GM08714 (cell line): ENCODE results near the gene LRIF1.
A peak's percentile ranks its signal among the peaks of the same experiment; 100 is the strongest.
"Not testable (repeated sequence)": the region's sequence is repeated elsewhere in the genome, so short reads cannot be mapped to it uniquely, and the experiment has no call there.

Experiments
- H3K4me3 ChIP-seq: fragments of 200-500 bp; sonication (Bioruptor generic); 2 replicates; pipeline ENCODE4 v1.5.1; 2014; ENCODE audit warnings: mild to moderate bottlenecking, low read length, inconsistent platforms
- ZNF274 ChIP-seq: IDR thresholded peaks from 2 replicates; pipeline ENCODE4 v1.6.1; 2012; ENCODE audit warnings: mild to moderate bottlenecking, low read depth, low read length

The LRIF1 gene, protein sequence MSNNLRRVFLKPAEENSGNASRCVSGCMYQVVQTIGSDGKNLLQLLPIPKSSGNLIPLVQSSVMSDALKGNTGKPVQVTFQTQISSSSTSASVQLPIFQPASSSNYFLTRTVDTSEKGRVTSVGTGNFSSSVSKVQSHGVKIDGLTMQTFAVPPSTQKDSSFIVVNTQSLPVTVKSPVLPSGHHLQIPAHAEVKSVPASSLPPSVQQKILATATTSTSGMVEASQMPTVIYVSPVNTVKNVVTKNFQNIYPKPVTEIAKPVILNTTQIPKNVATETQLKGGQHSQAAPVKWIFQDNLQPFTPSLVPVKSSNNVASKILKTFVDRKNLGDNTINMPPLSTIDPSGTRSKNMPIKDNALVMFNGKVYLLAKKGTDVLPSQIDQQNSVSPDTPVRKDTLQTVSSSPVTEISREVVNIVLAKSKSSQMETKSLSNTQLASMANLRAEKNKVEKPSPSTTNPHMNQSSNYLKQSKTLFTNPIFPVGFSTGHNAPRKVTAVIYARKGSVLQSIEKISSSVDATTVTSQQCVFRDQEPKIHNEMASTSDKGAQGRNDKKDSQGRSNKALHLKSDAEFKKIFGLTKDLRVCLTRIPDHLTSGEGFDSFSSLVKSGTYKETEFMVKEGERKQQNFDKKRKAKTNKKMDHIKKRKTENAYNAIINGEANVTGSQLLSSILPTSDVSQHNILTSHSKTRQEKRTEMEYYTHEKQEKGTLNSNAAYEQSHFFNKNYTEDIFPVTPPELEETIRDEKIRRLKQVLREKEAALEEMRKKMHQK

GRCh38 chr1:110963691-110964454 is at the start of gene LRIF1:
LRIF1 (minus strand) TSS chr1:110963922; CDS start chr1:110963688, 234 bp downstream.
- TF ChIP-seq ZNF274 = no peak
- H3K4me3 ChIP-seq = peak within 1 kb of the TSS; percentile 90

GRCh38 chr1:111008031-111008430 is 44.3 kb upstream of the LRIF1 start:
- H3K4me3 ChIP-seq = no peak overlapping the region

GRCh38 chr1:111006556-111006955 is 42.8 kb upstream of the LRIF1 start:
- no peak overlapping the region for H3K4me3 ChIP-seq
- no peak for TF ChIP-seq ZNF274

More at GRCh38 chr1:111008031-111008430, 44.3 kb upstream of the LRIF1 start:
- no peak for TF ChIP-seq ZNF274

DNA sequence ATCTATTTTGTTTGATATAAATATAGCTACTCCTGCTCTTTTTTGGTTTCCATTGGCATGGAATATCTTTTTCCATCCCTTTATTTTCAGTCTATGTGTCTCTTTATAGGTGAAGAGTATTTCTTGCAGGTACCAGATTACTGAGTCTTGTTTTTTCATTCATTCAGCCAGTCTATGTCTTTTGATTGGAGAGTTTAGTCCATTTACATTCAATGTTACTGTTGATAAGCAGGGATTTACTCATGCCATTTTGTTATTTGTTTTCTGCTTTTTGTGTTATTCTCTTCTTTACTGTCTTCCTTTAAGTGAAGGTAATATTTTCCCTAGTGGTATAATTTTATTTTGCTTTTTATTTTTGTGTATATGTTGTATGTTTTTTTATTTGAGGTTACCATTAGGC is 35.9 kb upstream of the LRIF1 start:
- not testable (repeated sequence) for H3K4me3 ChIP-seq

- H3K4me3 ChIP-seq = not testable (repeated sequence)
These were observed 28.6 kb upstream of the LRIF1 start for GRCh38 chr1:110992329-110992728.

DNA sequence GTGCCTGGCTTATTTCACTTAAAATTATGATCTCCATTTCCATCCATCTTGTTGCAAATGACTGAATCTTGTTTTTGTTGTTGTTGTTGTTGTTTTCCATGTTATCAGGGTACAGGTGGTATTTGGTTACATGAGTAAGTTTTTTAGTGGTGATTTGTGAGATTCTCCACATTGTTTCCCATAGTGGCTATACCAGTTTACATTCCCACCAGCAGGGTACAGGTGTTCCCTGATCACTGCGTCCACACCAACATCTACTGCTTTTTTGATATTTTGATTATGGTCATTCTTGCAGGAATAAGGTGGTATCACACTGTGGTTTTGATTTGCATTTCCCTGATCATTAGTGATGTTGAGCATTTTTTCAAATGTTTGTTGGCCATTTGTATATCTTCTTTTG is 27.6 kb upstream of the LRIF1 start:
- not testable (repeated sequence) for H3K4me3 ChIP-seq

DNA sequence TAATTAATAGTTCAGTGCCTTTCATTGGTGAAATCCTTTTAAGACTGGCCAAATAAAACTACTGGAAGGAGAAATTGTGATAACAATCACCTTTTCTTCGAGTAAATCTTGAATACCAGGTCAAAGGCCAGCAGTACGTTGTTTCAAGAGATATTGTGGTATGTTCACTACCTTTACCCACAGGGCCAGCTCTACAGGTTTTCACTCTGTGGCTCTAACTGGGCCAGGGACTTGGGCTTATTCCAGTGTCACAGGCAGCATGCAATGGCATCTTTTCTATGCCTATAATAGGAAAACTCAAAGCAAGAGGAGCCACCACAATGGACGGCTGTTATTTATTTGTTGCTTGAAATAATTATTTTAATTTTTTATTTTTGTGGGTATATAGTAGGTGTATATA is 26.8 kb upstream of the LRIF1 start:
- H3K4me3 ChIP-seq = no peak overlapping the region
- no peak for TF ChIP-seq ZNF274

DNA sequence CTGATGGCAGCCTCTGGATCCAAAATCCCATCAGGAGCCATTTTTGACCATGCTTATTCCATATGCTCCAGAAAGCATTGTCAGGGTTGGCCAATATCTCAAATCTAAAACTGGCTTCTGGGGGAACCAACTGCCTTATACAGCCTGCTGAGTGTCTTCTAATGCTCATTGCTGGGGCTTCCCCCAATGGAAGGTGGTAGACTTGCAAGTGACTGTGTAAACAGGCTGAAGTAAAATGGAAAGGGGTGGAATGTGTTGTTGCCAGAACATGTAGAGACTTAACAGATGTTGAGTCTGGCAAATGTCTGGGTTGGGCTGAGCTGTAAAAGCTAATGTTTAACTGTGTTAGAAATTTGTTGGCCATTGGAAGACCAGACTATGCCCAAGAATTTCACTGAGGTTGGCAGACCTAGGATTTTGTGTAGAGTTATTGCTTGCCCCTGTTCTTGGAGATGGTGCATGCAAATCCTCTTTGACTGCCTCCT is 22.7 kb upstream of the LRIF1 start:
- no peak overlapping the region for H3K4me3 ChIP-seq
- TF ChIP-seq ZNF274 = no peak

DNA sequence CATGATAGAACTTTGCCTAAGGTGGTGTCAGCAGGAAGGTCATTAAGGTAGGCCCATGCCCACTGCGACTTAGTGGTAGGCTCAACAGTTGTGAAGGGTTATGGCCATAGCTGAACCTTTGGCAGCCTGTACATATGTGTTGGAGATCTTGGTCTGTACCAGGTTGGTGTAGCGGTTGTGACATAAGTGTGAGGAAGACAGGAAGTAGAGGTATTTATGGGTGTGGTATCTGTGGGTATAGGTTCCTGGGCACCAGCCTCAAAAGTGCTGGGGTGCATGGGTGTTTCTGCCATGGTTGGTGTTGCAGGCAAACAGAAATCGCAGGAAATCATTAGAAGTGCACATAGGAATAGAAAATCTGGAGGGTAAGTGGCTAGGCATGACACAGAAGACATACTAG is 18.6 kb upstream of the LRIF1 start:
- H3K4me3 ChIP-seq = no peak overlapping the region
- TF ChIP-seq ZNF274 = no peak

DNA sequence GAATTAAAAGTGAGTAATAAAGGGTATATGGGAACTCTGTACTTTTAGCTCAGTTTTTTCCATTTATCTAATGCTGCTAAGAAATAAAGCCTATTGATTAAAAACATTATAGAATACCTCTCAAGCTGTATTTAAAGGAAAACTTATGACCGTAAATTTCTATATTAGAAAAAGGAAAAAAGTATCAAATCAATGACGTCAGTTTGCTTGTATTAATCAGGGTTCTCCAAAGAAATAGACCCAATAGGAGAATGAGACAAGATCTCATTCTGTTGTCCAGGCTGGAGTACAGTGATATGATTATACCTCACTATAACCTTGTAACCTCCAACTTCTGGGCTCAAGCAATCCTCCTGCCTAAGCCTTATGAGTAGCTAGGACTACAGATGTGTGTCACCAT is 15.4 kb upstream of the LRIF1 start:
- no peak for TF ChIP-seq ZNF274
- no peak overlapping the region for H3K4me3 ChIP-seq

DNA sequence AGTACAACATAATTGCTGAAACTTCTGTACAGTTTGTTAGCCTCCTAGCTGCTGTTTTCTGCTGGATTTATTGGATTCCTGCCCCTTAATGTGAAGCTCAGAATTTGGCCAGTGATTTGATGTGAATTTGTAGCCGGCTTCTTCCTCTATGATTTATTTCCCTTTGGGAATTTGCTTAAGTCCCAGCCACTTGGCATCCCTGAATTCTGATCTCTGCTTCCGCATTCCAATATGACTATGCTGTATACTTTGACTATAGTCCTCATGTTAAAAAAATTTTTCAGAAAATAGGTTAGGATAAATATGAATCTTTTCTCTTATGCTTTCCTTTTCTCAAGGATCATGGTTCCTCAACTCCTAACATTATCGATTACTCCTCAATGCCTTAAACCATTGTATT is 12.4 kb upstream of the LRIF1 start:
- TF ChIP-seq ZNF274 = no peak
- H3K4me3 ChIP-seq = no peak overlapping the region

DNA sequence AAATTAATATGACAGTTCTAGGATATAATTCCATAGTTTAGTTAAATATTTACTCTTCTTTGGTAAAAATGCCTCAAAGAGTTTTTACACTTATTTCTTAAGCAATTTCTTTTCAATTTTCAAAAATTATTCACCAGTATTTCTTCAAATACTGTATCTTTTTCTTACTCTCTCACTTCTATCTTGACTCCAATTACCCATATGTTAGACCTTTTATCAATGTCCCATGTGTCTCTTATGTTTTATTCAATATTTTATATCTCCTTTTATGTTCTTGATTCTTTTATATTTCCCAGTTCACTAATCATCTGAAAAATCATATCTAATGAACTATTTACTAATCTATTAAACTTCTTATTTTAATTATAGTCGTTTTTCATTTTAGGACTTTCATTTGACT is 11.5 kb upstream of the LRIF1 start:
- TF ChIP-seq ZNF274 = no peak
- no peak overlapping the region for H3K4me3 ChIP-seq

- no peak overlapping the region for H3K4me3 ChIP-seq
- TF ChIP-seq ZNF274 = no peak
These were observed 3.5 kb upstream of the LRIF1 start for GRCh38 chr1:110967256-110967655.

GRCh38 chr1:110964455-110964903 is 757 bp upstream of the LRIF1 start:
- peak overlapping the region; percentile 90 for H3K4me3 ChIP-seq
- TF ChIP-seq ZNF274 = no peak
